ENCODE data around the gene MAP3K20. TPM values are rescaled to one million over a fixed set of nuclear protein-coding genes. Genes with fewer than 3 reads are reported as not detected.
A peak's percentile ranks its signal among the peaks of the same experiment; 100 is the strongest.

MAP3K20 gene
- total RNA-seq, 6 donors from 2014 or later, result 16.3 to 41.7 (median 34.7) TPM

- WGBS, 2 donors, result 81 to 85% methylated on average over 5 of the region's 5 CpGs
- no peak for ATAC-seq (ENCODE audit: low FRiP score in 2 of 2)
- peak overlapping the region in 2 of 4 donors; percentile 40 to 66 for H3K27ac ChIP-seq
Measured at GRCh38 chr2:173230181-173230580, 154.5 kb downstream of the MAP3K20 start.

GRCh38 chr2:173231042-173231441 lies 155.4 kb downstream of the MAP3K20 start:
- no peaks in the 10 kb centered on the region for H3K27me3 ChIP-seq
- no peak for TF ChIP-seq POLR2AphosphoS5 (IDR thresholded peaks at IDR 0.05)
- TF ChIP-seq EP300 (IDR thresholded peaks at IDR 0.05), result peak in 1 of 4 donors; percentile 58
- DNase-seq, result peak in 1 of 2 donors; percentile 80
- H3K9me3 ChIP-seq, result no peaks in the 10 kb centered on the region
- H3K36me3 ChIP-seq, result peaks cover 0 to 23% (median 14%) of the 10 kb centered on the region in 4 donors
- peaks cover 0 to 14% (median 7%) of the 10 kb centered on the region in 4 donors for H3K4me1 ChIP-seq
- peak; percentile 61 to 88 for ATAC-seq (ENCODE audit: low FRiP score in 2 of 2)
- H3K4me3 ChIP-seq, result no peak overlapping the region
- whole genome bisulfite sequencing, 2 donors, result 54 to 61% methylated on average over 1 of the region's 1 CpG
- peak overlapping the region in 3 of 4 donors; percentile 34 to 66 (median 54) for H3K27ac ChIP-seq

More at GRCh38 chr2:173230181-173230580, 154.5 kb downstream of the MAP3K20 start:
- H3K36me3 ChIP-seq, result peaks cover 0 to 23% (median 14%) of the 10 kb centered on the region in 4 donors
- no peak overlapping the region for H3K4me3 ChIP-seq
- peaks cover 0 to 14% (median 7%) of the 10 kb centered on the region in 4 donors for H3K4me1 ChIP-seq
- no peak for DNase-seq
- no peaks in the 10 kb centered on the region for H3K27me3 ChIP-seq
- no peaks in the 10 kb centered on the region for H3K9me3 ChIP-seq
- no peak for TF ChIP-seq POLR2AphosphoS5 (IDR thresholded peaks at IDR 0.05)
- no peak for TF ChIP-seq EP300 (IDR thresholded peaks at IDR 0.05)
- no peak for TF ChIP-seq CTCF (IDR thresholded peaks at IDR 0.05)
- TF ChIP-seq POLR2A (IDR thresholded peaks at IDR 0.05), result no peak

- H3K27ac ChIP-seq, result peak overlapping the region in 3 of 4 donors; percentile 34 to 66 (median 54)
- ATAC-seq (ENCODE audit: low FRiP score in 2 of 2), result peak in 1 of 2 donors; percentile 60
Measured at GRCh38 chr2:173231465-173231864, 155.8 kb downstream of the MAP3K20 start.

GRCh38 chr2:173232956-173233744 lies 157.5 kb downstream of the MAP3K20 start:
- TF ChIP-seq EP300 (IDR thresholded peaks at IDR 0.05) (no peak), CTCF (IDR thresholded peaks at IDR 0.05) (no peak), POLR2A (IDR thresholded peaks at IDR 0.05) (no peak), POLR2AphosphoS5 (IDR thresholded peaks at IDR 0.05) (no peak)
- Histone ChIP-seq H3K4me3 (no peak overlapping the region), H3K36me3 (peaks cover 0 to 31% (median 14%) of the 10 kb centered on the region in 4 donors), H3K27ac (no peak overlapping the region), H3K9me3 (no peaks in the 10 kb centered on the region), H3K4me1 (peaks cover 0 to 12% (median 6%) of the 10 kb centered on the region in 4 donors), H3K27me3 (no peaks in the 10 kb centered on the region)
- 90% methylated on average over 5 of the region's 5 CpGs for WGBS, 2 donors
- DNase-seq, result no peak
- ATAC-seq (ENCODE audit: low FRiP score in 2 of 2), result no peak

More at GRCh38 chr2:173231465-173231864, 155.8 kb downstream of the MAP3K20 start:
- Histone ChIP-seq H3K9me3 (no peaks in the 10 kb centered on the region), H3K27me3 (no peaks in the 10 kb centered on the region), H3K4me3 (no peak overlapping the region), H3K36me3 (peaks cover 0 to 23% (median 14%) of the 10 kb centered on the region in 4 donors), H3K4me1 (peaks cover 0 to 14% (median 7%) of the 10 kb centered on the region in 4 donors)
- no peak for TF ChIP-seq POLR2A (IDR thresholded peaks at IDR 0.05)
- TF ChIP-seq POLR2AphosphoS5 (IDR thresholded peaks at IDR 0.05), result no peak
- no peak for TF ChIP-seq CTCF (IDR thresholded peaks at IDR 0.05)
- no peak for TF ChIP-seq EP300 (IDR thresholded peaks at IDR 0.05)
- no peak for DNase-seq
- WGBS, 2 donors, result 53 to 78% methylated on average over 1 of the region's 1 CpG

GRCh38 chr2:173235947-173236803 lies 160.5 kb downstream of the MAP3K20 start:
- peak in 1 of 2 donors; percentile 21 for ATAC-seq (ENCODE audit: low FRiP score in 2 of 2)
- no peak overlapping the region for H3K27ac ChIP-seq
- no peaks in the 10 kb centered on the region for H3K9me3 ChIP-seq
- no peak overlapping the region for H3K4me3 ChIP-seq
- 92 to 96% methylated on average over 5 of the region's 5 CpGs for WGBS, 2 donors
- H3K27me3 ChIP-seq, result no peaks in the 10 kb centered on the region
- no peak for DNase-seq
- TF ChIP-seq EP300 (IDR thresholded peaks at IDR 0.05) (no peak), CTCF (IDR thresholded peaks at IDR 0.05) (no peak), POLR2A (IDR thresholded peaks at IDR 0.05) (no peak), POLR2AphosphoS5 (IDR thresholded peaks at IDR 0.05) (no peak)
- H3K36me3 ChIP-seq, result peaks cover 0 to 50% (median 14%) of the 10 kb centered on the region in 4 donors
- H3K4me1 ChIP-seq, result peaks cover 0 to 9% (median 3%) of the 10 kb centered on the region in 4 donors
